ENCODE results near the gene AFTPH. TPM values are rescaled to one million over a fixed set of nuclear protein-coding genes. Genes with fewer than 3 reads are reported as not detected.
A peak's percentile ranks its signal among the peaks of the same experiment; 100 is the strongest.

AFTPH gene
- total RNA-seq, 1 donor from 2014 or later: 13.3 TPM

- Mint-ChIP-seq H3K4me1 (ENCODE audit: low read depth, unreplicated experiment) (peaks cover 31% of the 10 kb centered on the region), H3K27ac (ENCODE audit: unreplicated experiment) (peak overlapping the region; percentile 59), H3K36me3 (ENCODE audit: unreplicated experiment) (no peaks in the 10 kb centered on the region), H3K9me3 (ENCODE audit: unreplicated experiment) (peaks cover 8% of the 10 kb centered on the region), H3K4me3 (ENCODE audit: unreplicated experiment) (no peak overlapping the region), H3K27me3 (ENCODE audit: unreplicated experiment) (peaks cover 14% of the 10 kb centered on the region)
- TF ChIP-seq, protein P1, sequence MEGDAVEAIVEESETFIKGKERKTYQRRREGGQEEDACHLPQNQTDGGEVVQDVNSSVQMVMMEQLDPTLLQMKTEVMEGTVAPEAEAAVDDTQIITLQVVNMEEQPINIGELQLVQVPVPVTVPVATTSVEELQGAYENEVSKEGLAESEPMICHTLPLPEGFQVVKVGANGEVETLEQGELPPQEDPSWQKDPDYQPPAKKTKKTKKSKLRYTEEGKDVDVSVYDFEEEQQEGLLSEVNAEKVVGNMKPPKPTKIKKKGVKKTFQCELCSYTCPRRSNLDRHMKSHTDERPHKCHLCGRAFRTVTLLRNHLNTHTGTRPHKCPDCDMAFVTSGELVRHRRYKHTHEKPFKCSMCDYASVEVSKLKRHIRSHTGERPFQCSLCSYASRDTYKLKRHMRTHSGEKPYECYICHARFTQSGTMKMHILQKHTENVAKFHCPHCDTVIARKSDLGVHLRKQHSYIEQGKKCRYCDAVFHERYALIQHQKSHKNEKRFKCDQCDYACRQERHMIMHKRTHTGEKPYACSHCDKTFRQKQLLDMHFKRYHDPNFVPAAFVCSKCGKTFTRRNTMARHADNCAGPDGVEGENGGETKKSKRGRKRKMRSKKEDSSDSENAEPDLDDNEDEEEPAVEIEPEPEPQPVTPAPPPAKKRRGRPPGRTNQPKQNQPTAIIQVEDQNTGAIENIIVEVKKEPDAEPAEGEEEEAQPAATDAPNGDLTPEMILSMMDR (IDR thresholded peaks at IDR 0.05; ENCODE audit: partially characterized antibody, unreplicated experiment): no peak
- DNase-seq: no peak
Observed at GRCh38 chr2:64626146-64626809, 102.2 kb downstream of the AFTPH start.

DNA sequence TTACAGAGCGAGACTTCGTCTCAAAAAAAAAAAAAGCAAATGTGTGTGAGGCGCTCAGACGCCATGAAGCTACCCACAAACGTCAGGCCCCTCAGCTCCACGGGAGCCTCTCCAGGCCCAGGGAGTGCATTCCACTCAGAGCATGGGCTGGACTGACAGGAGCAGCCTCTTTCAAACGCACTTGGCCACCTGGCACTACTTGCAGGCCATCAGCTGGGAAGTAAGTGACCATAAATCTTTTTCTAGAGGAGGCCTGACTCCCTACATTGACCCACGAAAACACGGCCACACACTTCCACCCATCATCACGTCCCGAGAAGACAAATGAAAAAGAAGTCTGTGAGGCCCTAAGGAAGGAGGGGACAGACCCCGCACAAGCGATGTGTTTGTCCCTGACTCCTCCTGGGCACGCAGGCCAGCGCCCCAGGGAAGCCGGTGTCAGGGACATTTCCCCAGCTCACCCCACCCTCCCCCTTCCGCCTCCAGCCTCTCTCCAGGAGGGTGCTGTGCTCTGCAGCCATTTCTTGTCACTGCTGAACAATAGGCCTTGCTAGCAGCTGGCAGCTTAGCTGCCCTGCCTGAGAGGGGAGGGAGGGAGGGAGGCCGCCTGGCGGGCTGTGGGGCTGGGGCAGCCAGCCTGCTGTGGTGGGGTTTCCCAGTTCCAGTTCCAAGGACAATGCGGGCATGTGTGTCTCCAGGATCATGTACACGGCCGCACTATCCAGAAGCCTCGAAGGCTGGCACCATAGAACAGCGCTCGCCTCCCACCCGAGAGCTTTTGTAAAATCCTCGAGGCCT, 103.0 kb downstream of the AFTPH start:
- Mint-ChIP-seq H3K4me1 (ENCODE audit: low read depth, unreplicated experiment) (peaks cover 37% of the 10 kb centered on the region), H3K36me3 (ENCODE audit: unreplicated experiment) (no peaks in the 10 kb centered on the region), H3K4me3 (ENCODE audit: unreplicated experiment) (no peak overlapping the region), H3K9me3 (ENCODE audit: unreplicated experiment) (peaks cover 12% of the 10 kb centered on the region), H3K27me3 (ENCODE audit: unreplicated experiment) (peaks cover 14% of the 10 kb centered on the region), H3K27ac (ENCODE audit: unreplicated experiment) (peak overlapping the region; percentile 96)
- TF ChIP-seq, protein P1 (IDR thresholded peaks at IDR 0.05; ENCODE audit: partially characterized antibody, unreplicated experiment): no peak
- peak; percentile 59 for DNase-seq

GRCh38 chr2:64627860-64628841, 104.0 kb downstream of the AFTPH start:
- no peak overlapping the region for H3K27ac Mint-ChIP-seq (ENCODE audit: unreplicated experiment)
- DNase-seq: peak; percentile 4
- TF ChIP-seq, protein P1 (IDR thresholded peaks at IDR 0.05; ENCODE audit: partially characterized antibody, unreplicated experiment): no peak
- peaks cover 11% of the 10 kb centered on the region for H3K27me3 Mint-ChIP-seq (ENCODE audit: unreplicated experiment)
- H3K9me3 Mint-ChIP-seq (ENCODE audit: unreplicated experiment): peaks cover 14% of the 10 kb centered on the region
- H3K4me3 Mint-ChIP-seq (ENCODE audit: unreplicated experiment): no peak overlapping the region
- H3K4me1 Mint-ChIP-seq (ENCODE audit: low read depth, unreplicated experiment): peaks cover 36% of the 10 kb centered on the region
- no peaks in the 10 kb centered on the region for H3K36me3 Mint-ChIP-seq (ENCODE audit: unreplicated experiment)

GRCh38 chr2:64629329-64629781, 105.2 kb downstream of the AFTPH start:
- DNase-seq: peak; percentile 11
- Mint-ChIP-seq H3K27ac (ENCODE audit: unreplicated experiment) (peak overlapping the region; percentile 19), H3K9me3 (ENCODE audit: unreplicated experiment) (peaks cover 12% of the 10 kb centered on the region), H3K4me1 (ENCODE audit: low read depth, unreplicated experiment) (peaks cover 44% of the 10 kb centered on the region), H3K4me3 (ENCODE audit: unreplicated experiment) (no peak overlapping the region), H3K27me3 (ENCODE audit: unreplicated experiment) (peaks cover 8% of the 10 kb centered on the region), H3K36me3 (ENCODE audit: unreplicated experiment) (no peaks in the 10 kb centered on the region)
- TF ChIP-seq, protein P1 (IDR thresholded peaks at IDR 0.05; ENCODE audit: partially characterized antibody, unreplicated experiment): no peak

Data from glutamatergic neuron (in vitro differentiated cells).